Measurements from ENCODE around the gene TLR6. TPM values are rescaled to one million over a fixed set of nuclear protein-coding genes. Genes with fewer than 3 reads are reported as not detected.

TLR6 gene
- total RNA-seq, 2 experiments from 2014 or later = 1.6 to 2.0 TPM

DNA sequence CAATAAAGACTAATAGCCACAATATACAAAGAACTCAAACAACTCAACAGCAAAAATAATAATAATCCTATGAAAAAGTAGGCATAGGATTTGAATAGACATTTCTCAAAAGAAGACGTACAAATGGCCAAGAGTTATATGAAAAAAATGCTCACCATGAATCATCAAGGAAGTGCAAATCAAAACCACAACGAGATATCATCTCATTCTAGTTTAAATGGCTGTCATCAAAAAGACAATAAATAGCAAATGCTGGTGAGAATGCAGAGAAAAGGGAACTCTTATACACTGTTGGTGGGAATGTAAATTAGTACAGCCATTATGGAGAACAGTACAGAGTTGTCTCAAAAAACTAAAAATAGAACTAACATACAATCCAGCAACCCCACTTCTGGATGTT, 18.8 kb downstream of the TLR6 start:
- H3K36me3 Mint-ChIP-seq (ENCODE audit: low read depth) = peaks cover 2% of the 10 kb centered on the region
- peak overlapping the region; percentile 25 for H3K27ac Mint-ChIP-seq
- H3K27me3 Mint-ChIP-seq = no peaks in the 10 kb centered on the region
- DNase-seq (no peak), ATAC-seq (peak; percentile 77)
- intact Hi-C loops (cut with micrococcal nuclease) = no loop called here
- ChIA-PET CTCF (interaction anchor here (1.0 kb wide), 1 partner anchor 24 kb away, joined by 3 read pairs; no protein-coding TSS in a partner anchor), POLR2A (no interaction called here)
- peaks cover 16% of the 10 kb centered on the region for H3K4me1 Mint-ChIP-seq (ENCODE audit: low read depth)
- peaks cover 14% of the 10 kb centered on the region for H3K9me3 Mint-ChIP-seq
- no peak overlapping the region for H3K4me3 Mint-ChIP-seq
- TF ChIP-seq, protein P1, sequence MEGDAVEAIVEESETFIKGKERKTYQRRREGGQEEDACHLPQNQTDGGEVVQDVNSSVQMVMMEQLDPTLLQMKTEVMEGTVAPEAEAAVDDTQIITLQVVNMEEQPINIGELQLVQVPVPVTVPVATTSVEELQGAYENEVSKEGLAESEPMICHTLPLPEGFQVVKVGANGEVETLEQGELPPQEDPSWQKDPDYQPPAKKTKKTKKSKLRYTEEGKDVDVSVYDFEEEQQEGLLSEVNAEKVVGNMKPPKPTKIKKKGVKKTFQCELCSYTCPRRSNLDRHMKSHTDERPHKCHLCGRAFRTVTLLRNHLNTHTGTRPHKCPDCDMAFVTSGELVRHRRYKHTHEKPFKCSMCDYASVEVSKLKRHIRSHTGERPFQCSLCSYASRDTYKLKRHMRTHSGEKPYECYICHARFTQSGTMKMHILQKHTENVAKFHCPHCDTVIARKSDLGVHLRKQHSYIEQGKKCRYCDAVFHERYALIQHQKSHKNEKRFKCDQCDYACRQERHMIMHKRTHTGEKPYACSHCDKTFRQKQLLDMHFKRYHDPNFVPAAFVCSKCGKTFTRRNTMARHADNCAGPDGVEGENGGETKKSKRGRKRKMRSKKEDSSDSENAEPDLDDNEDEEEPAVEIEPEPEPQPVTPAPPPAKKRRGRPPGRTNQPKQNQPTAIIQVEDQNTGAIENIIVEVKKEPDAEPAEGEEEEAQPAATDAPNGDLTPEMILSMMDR (IDR thresholded peaks at IDR 0.05) = no peak

DNA sequence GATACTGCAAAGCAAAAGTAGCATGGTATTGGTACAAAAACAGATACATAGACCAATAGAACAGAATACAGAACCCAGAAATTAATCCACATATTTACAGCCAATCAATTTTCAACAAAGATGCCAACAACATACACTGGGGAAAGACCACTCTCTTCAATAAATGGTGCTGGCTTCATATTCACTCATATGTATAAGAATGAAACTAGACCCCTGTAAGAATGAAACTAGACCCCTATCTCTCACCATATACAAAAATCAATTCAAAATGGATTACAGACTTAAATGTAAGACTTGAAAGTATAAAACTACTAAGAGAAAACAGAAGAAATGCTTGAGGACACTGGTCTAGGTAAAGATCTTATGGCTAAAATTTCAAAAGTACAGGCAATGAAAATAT, 19.3 kb downstream of the TLR6 start:
- intact Hi-C loops (cut with micrococcal nuclease) = no loop called here
- TF ChIP-seq, protein P1 (IDR thresholded peaks at IDR 0.05) = no peak
- Mint-ChIP-seq H3K9me3 (peaks cover 14% of the 10 kb centered on the region), H3K4me3 (no peak overlapping the region), H3K27me3 (no peaks in the 10 kb centered on the region), H3K4me1 (ENCODE audit: low read depth) (peaks cover 16% of the 10 kb centered on the region), H3K27ac (peak overlapping the region; percentile 25), H3K36me3 (ENCODE audit: low read depth) (peaks cover 2% of the 10 kb centered on the region)
- ATAC-seq = peak; percentile 71
- ChIA-PET POLR2A (no interaction called here), CTCF (no interaction called here)
- DNase-seq = no peak

DNA sequence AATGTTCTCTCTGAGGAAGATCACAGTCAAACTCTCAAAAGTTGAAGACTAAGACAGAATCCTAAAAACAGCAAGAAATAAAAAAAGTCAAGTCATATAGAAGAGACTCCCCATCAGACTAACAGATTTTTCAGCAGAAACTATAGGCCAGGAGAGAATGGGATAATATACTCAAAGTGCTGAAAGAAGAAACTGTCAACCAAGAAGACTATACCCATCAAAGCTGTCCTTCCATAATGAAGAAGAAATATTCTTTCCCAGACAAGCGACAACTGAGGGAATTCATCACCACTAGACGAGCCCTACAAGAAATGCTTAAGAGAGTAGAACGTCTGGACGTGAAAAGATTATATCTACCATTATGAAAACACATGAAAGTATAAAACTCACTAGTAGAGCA, 22.0 kb downstream of the TLR6 start:
- no peak overlapping the region for H3K27ac Mint-ChIP-seq
- ChIA-PET POLR2A (no interaction called here), CTCF (interaction anchor here (0.9 to 1.1 kb wide), 3 partner anchors 22 to 75 kb away, joined by 3 to 4 read pairs (median 3); partner anchors contain the start of gene TLR6)
- H3K36me3 Mint-ChIP-seq (ENCODE audit: low read depth) = peaks cover 2% of the 10 kb centered on the region
- H3K9me3 Mint-ChIP-seq = peaks cover 14% of the 10 kb centered on the region
- DNase-seq (no peak), ATAC-seq (no peak)
- H3K27me3 Mint-ChIP-seq = no peaks in the 10 kb centered on the region
- H3K4me1 Mint-ChIP-seq (ENCODE audit: low read depth) = peaks cover 16% of the 10 kb centered on the region
- TF ChIP-seq, protein P1 (IDR thresholded peaks at IDR 0.05) = no peak
- no peak overlapping the region for H3K4me3 Mint-ChIP-seq
- intact Hi-C loops (cut with micrococcal nuclease) = no loop called here

DNA sequence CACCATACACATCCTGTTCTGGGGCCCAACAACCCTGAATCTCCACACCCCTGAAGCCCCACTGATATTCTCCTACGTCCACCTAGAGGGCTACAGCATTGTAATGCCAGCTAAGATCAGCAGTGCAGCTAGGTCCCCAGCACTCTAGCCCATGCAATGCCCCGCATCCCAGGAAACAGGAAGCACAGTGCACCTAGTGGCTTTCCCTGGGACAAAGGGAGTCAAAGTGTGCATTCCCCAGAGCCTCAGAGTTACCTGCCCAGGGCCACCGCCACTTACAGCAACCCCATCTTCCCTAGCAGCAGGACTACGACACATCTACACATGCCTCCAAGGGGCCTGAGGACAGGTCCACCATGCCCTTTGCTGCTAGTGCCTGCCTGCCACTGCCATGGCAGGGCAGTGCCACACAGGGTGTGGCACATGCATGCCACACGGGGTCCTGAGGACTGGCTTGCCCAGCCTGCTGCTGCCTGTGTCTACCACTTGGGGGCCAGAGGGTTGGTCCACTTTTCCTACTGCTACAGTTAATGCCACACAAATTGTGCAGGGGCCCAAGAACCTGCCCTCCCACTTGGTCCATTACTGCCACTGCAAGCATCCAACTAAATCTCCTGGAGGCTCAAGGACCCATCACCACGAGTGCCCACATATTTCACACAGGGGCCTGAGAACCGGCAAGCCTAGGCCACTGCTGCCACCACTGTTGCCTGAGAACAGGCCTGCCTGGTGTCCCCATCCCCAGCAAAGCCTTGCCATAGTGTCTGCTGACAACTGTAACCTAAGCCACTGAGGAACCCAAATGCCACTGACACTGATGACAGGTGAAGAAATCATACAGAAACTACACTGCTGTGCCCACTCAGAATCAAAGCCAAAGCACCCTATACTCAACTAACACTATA, 23.7 kb downstream of the TLR6 start:
- Mint-ChIP-seq H3K27ac (no peak overlapping the region), H3K9me3 (peaks cover 14% of the 10 kb centered on the region), H3K4me1 (ENCODE audit: low read depth) (peaks cover 8% of the 10 kb centered on the region), H3K27me3 (no peaks in the 10 kb centered on the region), H3K36me3 (ENCODE audit: low read depth) (peaks cover 2% of the 10 kb centered on the region), H3K4me3 (no peak overlapping the region)
- TF ChIP-seq, protein P1 (IDR thresholded peaks at IDR 0.05) = peak; percentile 17
- POLR2A ChIA-PET = no interaction called here
- no peak for DNase-seq
- intact Hi-C loops (cut with micrococcal nuclease) = no loop called here
- ATAC-seq = no peak
- CTCF ChIA-PET = no interaction called here

DNA sequence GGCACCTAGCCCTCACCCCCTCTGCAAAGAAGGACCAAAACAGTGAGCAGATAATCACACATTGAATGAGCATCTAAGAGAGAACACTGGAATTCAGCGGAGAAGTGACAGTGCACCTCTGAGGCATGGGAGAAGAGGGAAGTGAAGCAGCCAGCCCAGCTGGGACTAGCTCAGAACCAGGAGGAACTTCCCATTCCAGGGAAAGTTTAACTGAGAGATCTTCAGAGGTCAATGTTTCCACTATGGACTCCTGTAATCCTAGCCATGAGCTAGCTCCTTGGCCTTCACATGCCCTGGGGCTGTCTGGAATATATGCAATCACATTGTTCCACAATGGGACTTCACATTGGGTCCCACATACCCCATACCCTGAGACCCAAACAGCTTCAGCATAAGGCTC, 24.4 kb downstream of the TLR6 start:
- ChIA-PET CTCF (interaction anchor here (0.9 to 1.1 kb wide), 4 partner anchors 10 to 33 kb away, joined by 3 to 4 read pairs (median 3); partner anchors contain the start of gene TLR1), POLR2A (no interaction called here)
- H3K4me3 Mint-ChIP-seq = no peak overlapping the region
- peaks cover 2% of the 10 kb centered on the region for H3K36me3 Mint-ChIP-seq (ENCODE audit: low read depth)
- intact Hi-C loops (cut with micrococcal nuclease) = no loop called here
- DNase-seq (no peak), ATAC-seq (no peak)
- H3K27me3 Mint-ChIP-seq = no peaks in the 10 kb centered on the region
- TF ChIP-seq, protein P1 (IDR thresholded peaks at IDR 0.05) = no peak
- H3K27ac Mint-ChIP-seq = no peak overlapping the region
- peaks cover 2% of the 10 kb centered on the region for H3K4me1 Mint-ChIP-seq (ENCODE audit: low read depth)
- peaks cover 14% of the 10 kb centered on the region for H3K9me3 Mint-ChIP-seq

Measured in activated CD8-positive, alpha-beta T cell treated with anti-CD3 and anti-CD28 coated beads for 36 hours (primary cell).